Small intestine (tissue), 7 donors: ENCODE measurements around the gene WDR49. TPM values are rescaled to one million over a fixed set of nuclear protein-coding genes. Genes with fewer than 3 reads are reported as not detected.

Experiments
- DNase-seq, 2 donors: peaks; one replicate each; pipeline versions ENCODE4 v3.0.0 to v3.0.0-alpha.2; 2013
- FAIRE-seq: peaks from 2 replicates; lab custom pipeline; 2012; peaks lifted over from hg19 to GRCh38; lab: Jason Lieb, UNC
- H3K27ac ChIP-seq, 3 donors: one replicate each; pipeline ENCODE4 v1.5.1; 2013; ENCODE audit warnings: low read length in 2 of 3, mild to moderate bottlenecking in 2 of 3, control low read depth in 1 of 3, inconsistent platforms in 1 of 3, low read depth in 1 of 3, moderate library complexity in 1 of 3
- H3K27me3 ChIP-seq, 3 donors: one replicate each; pipeline ENCODE4 v1.6.1; 2013; ENCODE audit warnings: low read length in 3 of 3, inconsistent platforms in 1 of 3; ENCODE audit not compliant: control insufficient read depth in 3 of 3, insufficient read depth in 3 of 3
- H3K36me3 ChIP-seq, 3 donors: one replicate each; pipeline ENCODE4 v1.6.1; 2013; ENCODE audit warnings: low read length in 3 of 3, inconsistent platforms in 1 of 3, low read depth in 1 of 3, mild to moderate bottlenecking in 1 of 3, moderate library complexity in 1 of 3; ENCODE audit not compliant: control insufficient read depth in 3 of 3, insufficient read depth in 2 of 3
- H3K4me1 ChIP-seq, 3 donors: one replicate each; pipeline ENCODE4 v1.6.1; 2013; ENCODE audit warnings: low read length in 2 of 3, inconsistent platforms in 1 of 3, low read depth in 1 of 3, mild to moderate bottlenecking in 1 of 3, moderate library complexity in 1 of 3; ENCODE audit not compliant: control insufficient read depth in 3 of 3, insufficient read depth in 2 of 3
- H3K4me3 ChIP-seq, 3 donors: one replicate each; pipeline ENCODE4 v1.5.1; 2013; ENCODE audit warnings: low read length in 3 of 3, control low read depth in 1 of 3, inconsistent platforms in 1 of 3, low read depth in 1 of 3, mild to moderate bottlenecking in 1 of 3, moderate library complexity in 1 of 3
- H3K9me3 ChIP-seq, 2 donors: one replicate each; pipeline ENCODE4 v1.6.1; 2013; ENCODE audit warnings: low read depth in 1 of 2, low read length in 1 of 2; ENCODE audit not compliant: control insufficient read depth in 2 of 2, insufficient read depth in 1 of 2
- WGBS, 3 donors: extraction: QIAGEN DNeasy Blood & Tissue Kit; methylation state at CpG; one replicate each; pipeline ENCODE4 v1.1.7; 2013; 5-methylcytosine and 5-hydroxymethylcytosine counted together
- polyA plus RNA-seq, 4 donors: library from polyadenylated mRNA; stranded (reverse) in 3 of 4; unstranded in 1 of 4; fragments of 200-250 nt in 3 of 4; fragments of 120-200 nt in 1 of 4; gene quantifications; one replicate each; pipeline versions ENCODE4 v1.2.1 to v1.2.3, GENCODE V29; 2013
- donor health status: healthy with polysubstance abuse.
- donor health status: control.
- donor health status: control.
- donor health status: Bipolar disorder and iron deficiency.
- donor health status: healthy.

WDR49 gene
- polyA plus RNA-seq, 4 donors = 0.03 to 5.6 (median 2.2) TPM

DNA sequence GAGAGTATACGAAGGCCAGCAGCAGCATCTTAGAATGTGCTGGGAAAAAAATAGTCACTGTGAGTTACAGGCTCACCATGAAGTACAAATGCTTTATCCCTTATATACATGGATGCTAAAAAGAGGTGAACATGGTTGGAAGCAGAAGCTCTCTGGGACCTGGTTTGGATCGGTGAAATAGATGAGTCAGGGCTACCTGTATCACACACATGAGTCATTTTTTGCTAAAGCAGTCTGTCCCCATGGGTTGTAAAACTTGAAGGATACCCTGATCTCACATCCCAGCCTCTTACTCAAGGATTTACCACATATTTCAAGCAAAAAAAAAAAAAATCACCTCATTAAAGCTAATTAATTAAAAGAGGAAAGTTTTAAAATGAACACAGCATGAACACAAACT is 173.0 kb downstream of the WDR49 start:
- DNase-seq = no peak
- Histone ChIP-seq H3K4me1 (no peaks in the 10 kb centered on the region), H3K4me3 (no peak overlapping the region), H3K9me3 (no peaks in the 10 kb centered on the region), H3K27ac (no peak overlapping the region), H3K27me3 (no peaks in the 10 kb centered on the region), H3K36me3 (no peaks in the 10 kb centered on the region)
- FAIRE-seq = no peak
- 77 to 86% (median 80%) methylated on average over 2 of the region's 2 CpGs for WGBS, 3 donors

DNA sequence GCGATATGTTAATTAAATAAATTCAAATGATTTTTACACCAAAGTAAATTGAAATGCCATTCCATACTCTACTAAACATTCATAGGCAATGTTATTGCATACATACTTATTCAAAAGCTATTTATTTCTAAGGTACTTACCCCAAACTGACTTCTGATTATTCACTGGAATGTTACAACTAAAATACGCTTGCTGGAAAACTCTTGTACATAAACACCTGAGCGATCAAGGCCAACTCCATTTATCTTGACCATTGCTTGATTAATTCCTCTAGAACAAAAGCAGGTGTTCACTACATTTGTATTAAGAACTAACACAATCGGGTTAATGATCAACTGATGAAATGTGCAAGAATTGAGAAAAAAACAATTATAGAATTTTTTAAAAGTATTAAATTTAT is 179.9 kb downstream of the WDR49 start, which contains the start of gene SERPINI2:
SERPINI2 (minus strand) TSS at position 180 of the 400 bp plus-strand sequence. CDS start 2,208 bp downstream, outside the sequence.
- no peaks in the 10 kb centered on the region for H3K4me1 ChIP-seq
- H3K27ac ChIP-seq = no peak within 1 kb of the TSS
- no peaks in the 10 kb centered on the region for H3K27me3 ChIP-seq
- H3K4me3 ChIP-seq = no peak within 1 kb of the TSS
- H3K36me3 ChIP-seq = no peaks in the 10 kb centered on the region
- no peak for FAIRE-seq
- 47 to 79% (median 58%) methylated on average over 4 of the region's 4 CpGs for WGBS, 3 donors
- DNase-seq = no peak
- no peaks in the 10 kb centered on the region for H3K9me3 ChIP-seq

GRCh38 chr3:167469381-167469780 is 184.4 kb downstream of the WDR49 start:
- Histone ChIP-seq H3K27me3 (no peaks in the 10 kb centered on the region), H3K27ac (no peak overlapping the region), H3K4me1 (no peaks in the 10 kb centered on the region), H3K36me3 (no peaks in the 10 kb centered on the region), H3K4me3 (no peak overlapping the region), H3K9me3 (no peaks in the 10 kb centered on the region)
- DNase-seq (no peak), FAIRE-seq (no peak)
- 71 to 87% (median 72%) methylated on average over 3 of the region's 3 CpGs for WGBS, 3 donors

DNA sequence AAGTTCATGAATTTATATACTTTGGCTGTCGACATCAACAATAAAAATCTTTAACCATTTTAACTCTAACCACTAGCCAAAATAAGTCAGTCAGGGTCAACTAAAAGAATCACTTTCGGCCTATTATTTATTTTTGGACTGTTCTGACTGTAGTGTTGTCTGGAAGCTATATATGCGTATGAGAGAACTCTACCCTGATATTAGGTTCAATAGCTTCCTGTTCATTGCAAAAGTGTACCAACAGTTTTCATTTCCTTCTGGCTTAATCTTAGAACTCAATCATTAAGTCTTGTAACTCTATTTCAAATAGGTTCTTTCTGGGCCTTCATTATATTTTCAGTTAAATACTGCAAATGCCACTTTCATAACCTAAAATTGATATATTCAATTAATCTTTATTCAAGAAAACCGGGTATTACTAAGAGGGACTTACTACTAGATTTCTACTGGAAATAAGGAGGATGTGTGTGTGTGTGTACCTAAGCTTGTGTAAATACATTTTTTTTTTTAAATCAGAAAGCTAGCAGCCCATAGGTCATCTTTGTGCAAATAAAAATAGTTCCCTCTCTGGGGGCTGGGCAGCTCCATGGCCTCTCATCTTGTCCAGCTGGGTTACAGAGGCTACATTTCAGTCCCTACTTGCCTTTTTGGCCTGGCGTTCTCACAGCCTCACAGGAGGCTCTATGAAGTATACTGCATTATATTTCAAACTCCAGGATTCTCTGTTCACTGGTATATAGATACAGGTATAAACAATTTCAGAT is 185.7 kb downstream of the WDR49 start:
- Histone ChIP-seq H3K9me3 (no peaks in the 10 kb centered on the region), H3K27ac (no peak overlapping the region), H3K27me3 (no peaks in the 10 kb centered on the region), H3K36me3 (no peaks in the 10 kb centered on the region), H3K4me1 (no peaks in the 10 kb centered on the region), H3K4me3 (no peak overlapping the region)
- WGBS, 3 donors = 76 to 81% (median 76%) methylated on average over 5 of the region's 5 CpGs
- FAIRE-seq (no peak), DNase-seq (no peak)

- Histone ChIP-seq H3K4me3 (no peak overlapping the region), H3K9me3 (no peaks in the 10 kb centered on the region), H3K27me3 (no peaks in the 10 kb centered on the region), H3K36me3 (no peaks in the 10 kb centered on the region), H3K4me1 (no peaks in the 10 kb centered on the region), H3K27ac (no peak overlapping the region)
- DNase-seq (no peak), FAIRE-seq (no peak)
These were observed 186.8 kb downstream of the WDR49 start for GRCh38 chr3:167466966-167467365.

DNA sequence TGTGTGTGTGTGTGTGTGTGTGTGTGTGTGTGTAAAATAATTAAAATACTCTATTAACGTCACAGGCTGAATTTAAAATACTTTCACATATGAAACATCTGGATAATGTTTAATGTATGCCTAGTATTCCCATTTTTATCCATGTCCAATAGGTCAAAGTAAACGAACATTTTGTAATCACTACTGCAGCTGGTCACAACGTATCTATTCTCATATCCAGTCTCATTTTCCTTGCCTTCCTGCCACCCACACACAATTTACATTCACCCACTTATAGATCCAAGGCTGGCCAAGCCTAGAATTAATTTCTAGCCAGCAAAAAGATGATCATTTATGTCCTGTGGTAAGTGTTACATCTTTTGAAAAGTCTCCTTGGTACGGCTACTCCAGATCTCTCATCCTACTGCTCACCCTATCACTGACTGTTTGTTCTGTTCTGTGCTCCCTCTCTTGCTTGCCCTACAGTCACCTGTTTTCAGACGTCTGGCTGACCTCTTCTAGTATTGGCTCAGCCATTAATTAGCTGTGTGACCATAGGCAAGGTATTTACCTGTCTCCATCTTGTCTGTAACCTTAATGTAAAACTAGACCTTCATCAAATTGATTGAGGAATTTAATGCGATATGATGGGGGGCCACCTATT is 197.5 kb downstream of the WDR49 start:
- Histone ChIP-seq H3K27ac (no peak overlapping the region), H3K4me3 (no peak overlapping the region), H3K36me3 (no peaks in the 10 kb centered on the region), H3K9me3 (no peaks in the 10 kb centered on the region), H3K27me3 (no peaks in the 10 kb centered on the region), H3K4me1 (no peaks in the 10 kb centered on the region)
- DNase-seq = no peak
- WGBS, 3 donors = 61 to 81% (median 74%) methylated on average over 6 of the region's 6 CpGs
- no peak for FAIRE-seq

- Histone ChIP-seq H3K36me3 (no peaks in the 10 kb centered on the region), H3K4me1 (no peaks in the 10 kb centered on the region), H3K4me3 (no peak overlapping the region), H3K27me3 (no peaks in the 10 kb centered on the region), H3K9me3 (no peaks in the 10 kb centered on the region), H3K27ac (no peak overlapping the region)
- FAIRE-seq = no peak
- no peak for DNase-seq
- 73 to 93% (median 82%) methylated on average over 2 of the region's 2 CpGs for WGBS, 3 donors
These were observed 199.9 kb downstream of the WDR49 start for GRCh38 chr3:167453815-167454214.

- H3K27me3 ChIP-seq = no peaks in the 10 kb centered on the region
- WGBS, 3 donors = 0 to 46% (median 3%) methylated on average over 1 of the region's 1 CpG
These were observed 202.5 kb downstream of the WDR49 start for GRCh38 chr3:167451282-167451681.

More at GRCh38 chr3:167451282-167451681, 202.5 kb downstream of the WDR49 start:
- Histone ChIP-seq H3K4me1 (no peaks in the 10 kb centered on the region), H3K9me3 (no peaks in the 10 kb centered on the region), H3K27ac (no peak overlapping the region), H3K36me3 (no peaks in the 10 kb centered on the region), H3K4me3 (no peak overlapping the region)
- FAIRE-seq (no peak), DNase-seq (no peak)
